Heart left ventricle (tissue), 13 donors: ENCODE data around the gene ERCC4.

ENCODE experiments used
- CTCF ChIP-seq, 12 donors: fragments of 200-600 bp; sonication (generic) in 4 of 12; IDR thresholded peaks; one replicate each; pipeline versions ENCODE4 v1.5.0 to v1.8.0; 2018 to 2022; ENCODE audit warnings: antibody characterized with exemption in 12 of 12, mild to moderate bottlenecking in 5 of 12
- POLR2A ChIP-seq, 2 donors: fragments of 450-650 bp; IDR thresholded peaks; one replicate each; pipeline ENCODE4 v1.6.1; 2017; ENCODE audit warnings: antibody characterized with exemption in 2 of 2, mild to moderate bottlenecking in 2 of 2, moderate library complexity in 2 of 2
- donor health status: ischemic (EF 13 %, LVEDD 7.1; RV severe dilation, severe dysfunction).
- donor health status: DM: no; HTN: yes; CAD: no.
- donor health status: DM: no; HTN: no; CAD: no.
- donor health status: ischemic (EF 25% LVEDD 6.9; RV normal size, moderate dysfunction).
- donor health status: ischemic (EF 25% LVEDD 5.7; RV mildly dilated, moderate dysfunction).
- donor health status: ischemic (EF 35%, LVEDD 5.7; RV mildly dilated, moderate dysfunction).
- donor health status: nonischemic (EF 11% LVEDD 7.7; RV severe dilation, severe dysfunction).
- donor health status: DM: yes; HTN: yes; CAD: no.
- donor health status: PGD.
- donor health status: ischemic (EF 29% LVEDD 5.4; RV normal size, mild dysfunction).
- donor health status: nonischemic (EF 23%, LVEDD 6.1; RV moderate dilation, normal function).

- TF ChIP-seq CTCF (IDR thresholded peaks at IDR 0.05) (no peak), POLR2A (IDR thresholded peaks at IDR 0.05) (no peak)
Measured at GRCh38 chr16:13911306-13911705, 8.6 kb upstream of the ERCC4 start.
